ENCODE measurements around the gene PACS1. TPM values are rescaled to one million over a fixed set of nuclear protein-coding genes. Genes with fewer than 3 reads are reported as not detected.

Gene PACS1
- total RNA-seq, 1 experiment from 2014 or later, result 41.1 TPM

- TF ChIP-seq RAD21 (IDR thresholded peaks at IDR 0.05; ENCODE audit: low read depth), result no peak
- TF ChIP-seq POLR2AphosphoS5 (IDR thresholded peaks at IDR 0.05; ENCODE audit: low read depth, low read length), result no peak
- no peak for TF ChIP-seq TCF7L2 (IDR thresholded peaks at IDR 0.05; ENCODE audit: borderline replicate concordance, extremely low read depth, insufficient read depth, insufficient read length)
- TF ChIP-seq EZH2 (IDR thresholded peaks at IDR 0.05), result no peak
- TF ChIP-seq, protein P1, sequence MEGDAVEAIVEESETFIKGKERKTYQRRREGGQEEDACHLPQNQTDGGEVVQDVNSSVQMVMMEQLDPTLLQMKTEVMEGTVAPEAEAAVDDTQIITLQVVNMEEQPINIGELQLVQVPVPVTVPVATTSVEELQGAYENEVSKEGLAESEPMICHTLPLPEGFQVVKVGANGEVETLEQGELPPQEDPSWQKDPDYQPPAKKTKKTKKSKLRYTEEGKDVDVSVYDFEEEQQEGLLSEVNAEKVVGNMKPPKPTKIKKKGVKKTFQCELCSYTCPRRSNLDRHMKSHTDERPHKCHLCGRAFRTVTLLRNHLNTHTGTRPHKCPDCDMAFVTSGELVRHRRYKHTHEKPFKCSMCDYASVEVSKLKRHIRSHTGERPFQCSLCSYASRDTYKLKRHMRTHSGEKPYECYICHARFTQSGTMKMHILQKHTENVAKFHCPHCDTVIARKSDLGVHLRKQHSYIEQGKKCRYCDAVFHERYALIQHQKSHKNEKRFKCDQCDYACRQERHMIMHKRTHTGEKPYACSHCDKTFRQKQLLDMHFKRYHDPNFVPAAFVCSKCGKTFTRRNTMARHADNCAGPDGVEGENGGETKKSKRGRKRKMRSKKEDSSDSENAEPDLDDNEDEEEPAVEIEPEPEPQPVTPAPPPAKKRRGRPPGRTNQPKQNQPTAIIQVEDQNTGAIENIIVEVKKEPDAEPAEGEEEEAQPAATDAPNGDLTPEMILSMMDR (IDR thresholded peaks at IDR 0.05 in 2 of 3, conservative IDR thresholded peaks at IDR 0.05 in 1 of 3; ENCODE audit: borderline replicate concordance in 1 of 3, insufficient read depth in 1 of 3, low read depth in 2 of 3, low read length in 2 of 3), result no peak
- TF ChIP-seq ZFX (IDR thresholded peaks at IDR 0.05), result no peak
- TF ChIP-seq REST (IDR thresholded peaks at IDR 0.05; ENCODE audit: low read depth), result no peak
- no peak for TF ChIP-seq SP1 (IDR thresholded peaks at IDR 0.05; ENCODE audit: low read depth)
- no peak for TF ChIP-seq ATF3 (IDR thresholded peaks at IDR 0.05)
- TF ChIP-seq, protein P2, sequence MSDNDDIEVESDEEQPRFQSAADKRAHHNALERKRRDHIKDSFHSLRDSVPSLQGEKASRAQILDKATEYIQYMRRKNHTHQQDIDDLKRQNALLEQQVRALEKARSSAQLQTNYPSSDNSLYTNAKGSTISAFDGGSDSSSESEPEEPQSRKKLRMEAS (IDR thresholded peaks at IDR 0.05), result no peak
- no peak for TF ChIP-seq CBX3 (IDR thresholded peaks at IDR 0.05; ENCODE audit: low read depth)
- no peak for TF ChIP-seq ZNF274 (IDR thresholded peaks at IDR 0.05; ENCODE audit: low read depth, low read length)
- no peak for TF ChIP-seq YY1 (IDR thresholded peaks at IDR 0.05; ENCODE audit: extremely low read depth, insufficient replicate concordance, low read depth, low read length)
- TF ChIP-seq, protein P3, sequence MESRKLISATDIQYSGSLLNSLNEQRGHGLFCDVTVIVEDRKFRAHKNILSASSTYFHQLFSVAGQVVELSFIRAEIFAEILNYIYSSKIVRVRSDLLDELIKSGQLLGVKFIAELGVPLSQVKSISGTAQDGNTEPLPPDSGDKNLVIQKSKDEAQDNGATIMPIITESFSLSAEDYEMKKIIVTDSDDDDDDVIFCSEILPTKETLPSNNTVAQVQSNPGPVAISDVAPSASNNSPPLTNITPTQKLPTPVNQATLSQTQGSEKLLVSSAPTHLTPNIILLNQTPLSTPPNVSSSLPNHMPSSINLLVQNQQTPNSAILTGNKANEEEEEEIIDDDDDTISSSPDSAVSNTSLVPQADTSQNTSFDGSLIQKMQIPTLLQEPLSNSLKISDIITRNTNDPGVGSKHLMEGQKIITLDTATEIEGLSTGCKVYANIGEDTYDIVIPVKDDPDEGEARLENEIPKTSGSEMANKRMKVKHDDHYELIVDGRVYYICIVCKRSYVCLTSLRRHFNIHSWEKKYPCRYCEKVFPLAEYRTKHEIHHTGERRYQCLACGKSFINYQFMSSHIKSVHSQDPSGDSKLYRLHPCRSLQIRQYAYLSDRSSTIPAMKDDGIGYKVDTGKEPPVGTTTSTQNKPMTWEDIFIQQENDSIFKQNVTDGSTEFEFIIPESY (IDR thresholded peaks at IDR 0.05; ENCODE audit: extremely low read depth, insufficient replicate concordance, low read length), result no peak
- TF ChIP-seq SRF (IDR thresholded peaks at IDR 0.05; ENCODE audit: low read depth), result no peak
- no peak for TF ChIP-seq EGR1 (IDR thresholded peaks at IDR 0.05; ENCODE audit: low read depth)
- TF ChIP-seq EZH2phosphoT487 (IDR thresholded peaks at IDR 0.05; ENCODE audit: borderline replicate concordance), result no peak
- no peak for TF ChIP-seq POLR2A (IDR thresholded peaks at IDR 0.05; ENCODE audit: borderline replicate concordance, extremely low read depth, insufficient read depth, insufficient read length)
- no peak for TF ChIP-seq SIN3A (IDR thresholded peaks at IDR 0.05; ENCODE audit: low read depth)
- Histone ChIP-seq H3K27me3 (ENCODE audit: insufficient read depth, low read length) (no peaks in the 10 kb centered on the region), H3K4me3 (replicated peaks in 1 of 2; ENCODE audit: low read depth in 1 of 2, low read length in 2 of 2) (no peak overlapping the region), H3K36me3 (ENCODE audit: control insufficient read depth in 1 of 2, insufficient read depth in 2 of 2, low read length in 2 of 2) (no peaks in the 10 kb centered on the region), H3K27ac (ENCODE audit: low read depth, low read length) (no peak overlapping the region), H3K79me2 (ENCODE audit: insufficient read depth, low read length) (peaks cover 3% of the 10 kb centered on the region; the same call in 1 of the 2 replicates), H3K9me3 (ENCODE audit: control insufficient read depth in 1 of 2, insufficient read depth in 1 of 2, low read depth in 1 of 2, low read length in 2 of 2) (no peaks in the 10 kb centered on the region), H2AFZ (ENCODE audit: low read depth, low read length, poor library complexity, severe bottlenecking) (no peak overlapping the region), H3K9me2 (ENCODE audit: insufficient read depth) (no peaks in the 10 kb centered on the region), H4K20me1 (ENCODE audit: insufficient read depth) (no peaks in the 10 kb centered on the region), H3K4me1 (ENCODE audit: control insufficient read depth in 1 of 2, insufficient read depth in 2 of 2, low read length in 2 of 2) (peaks cover 4 to 14% of the 10 kb centered on the region in 2 experiments), H3K9ac (ENCODE audit: low read length) (no peak overlapping the region), H3K4me2 (ENCODE audit: low read length) (no peak overlapping the region)
- ChIA-PET CTCF (no interaction called here), RAD21 (ENCODE audit: low non-redundant PET in 1 of 2, low total read pairs in 2 of 2, uncharacterized antibody in 2 of 2, unreplicated experiment in 2 of 2) (no interaction called here), POLR2A (no interaction called here)
- DNase-seq (ENCODE audit: low read depth, low spot score) (no peak), ATAC-seq (no peak)
- intact Hi-C loops (cut with micrococcal nuclease), result no loop called here
- BruUV-seq (replicated peaks), result no TSS peak
These were observed 54.5 kb downstream of the PACS1 start for GRCh38 chr11:66124564-66124963.

Data from HCT116 (cell line).